DND-41 (cell line): ENCODE data around the gene EIF4E1B.

Experiments used
- ATAC-seq: fragments of 200-7000 bp; cut with Tn5 transposase; 3 replicates; pipeline ENCODE4 v1.9.1; 2021; ENCODE audit warnings: low read depth; ENCODE audit not compliant: insufficient read depth
- DNase-seq: peaks from one replicate; pipeline ENCODE4 v3.0.0-alpha.2; 2020
- H2AFZ ChIP-seq: 2 replicates; pipeline ENCODE4 v1.6.0; 2012; ENCODE audit warnings: low read depth, low read length
- H3K27ac ChIP-seq: 2 replicates; pipeline ENCODE4 v1.5.1; 2012; ENCODE audit warnings: low read length, inconsistent platforms
- H3K27me3 ChIP-seq: fragments of 200-600 bp; sonication (generic); 2 replicates; pipeline ENCODE4 v1.6.0; 2012; ENCODE audit warnings: low read length, mild to moderate bottlenecking, inconsistent platforms; ENCODE audit not compliant: insufficient read depth, poor library complexity
- H3K36me3 ChIP-seq: 2 replicates; pipeline ENCODE4 v1.5.1; 2012; ENCODE audit warnings: low read length, inconsistent platforms; ENCODE audit not compliant: insufficient read depth
- H3K4me1 ChIP-seq: 2 replicates; pipeline ENCODE4 v1.5.1; 2012; ENCODE audit warnings: mild to moderate bottlenecking, low read length; ENCODE audit not compliant: insufficient read depth
- H3K4me2 ChIP-seq: 2 replicates; pipeline ENCODE4 v1.6.0; 2012; ENCODE audit warnings: mild to moderate bottlenecking, moderate library complexity, low read length, inconsistent platforms; ENCODE audit not compliant: insufficient read depth
- H3K4me3 ChIP-seq, 2 experiments: fragments of 200-600 bp in 1 of 2; shearing (Covaris generic) in 1 of 2; 2 replicates each; pipeline ENCODE4 v1.5.1; 2012 to 2016; ENCODE audit warnings: inconsistent platforms in 2 of 2, low read length in 2 of 2, mild to moderate bottlenecking in 2 of 2, low read depth in 1 of 2, moderate library complexity in 1 of 2
- H3K79me2 ChIP-seq: 2 replicates; pipeline ENCODE4 v1.6.0; 2012; ENCODE audit warnings: low read length, inconsistent platforms; ENCODE audit not compliant: insufficient read depth
- H3K9ac ChIP-seq: 2 replicates; pipeline ENCODE4 v1.6.0; 2012; ENCODE audit warnings: low read depth, mild to moderate bottlenecking, inconsistent platforms, low read length, moderate library complexity
- H3K9me3 ChIP-seq: 2 replicates; pipeline ENCODE4 v1.5.1; 2012; ENCODE audit warnings: low read length, moderate library complexity, mild to moderate bottlenecking, inconsistent platforms; ENCODE audit not compliant: insufficient read depth, severe bottlenecking
- H4K20me1 ChIP-seq: 2 replicates; pipeline ENCODE4 v1.6.0; 2012; ENCODE audit warnings: low read length; ENCODE audit not compliant: insufficient read depth
- EZH2 ChIP-seq: IDR thresholded peaks from 3 replicates; pipeline ENCODE4 v1.6.1; 2012; ENCODE audit warnings: borderline replicate concordance, low read depth, mild to moderate bottlenecking, moderate library complexity, low read length, inconsistent platforms; ENCODE audit not compliant: severe bottlenecking
- TF ChIP-seq, protein P1 (sequence below): IDR thresholded peaks from 2 replicates; pipeline ENCODE4 v1.5.1; 2012; ENCODE audit warnings: borderline replicate concordance, low read length, moderate library complexity, mild to moderate bottlenecking; ENCODE audit not compliant: poor library complexity, severe bottlenecking; ENCODE audit errors: extremely low read depth

EIF4E1B gene

DNA sequence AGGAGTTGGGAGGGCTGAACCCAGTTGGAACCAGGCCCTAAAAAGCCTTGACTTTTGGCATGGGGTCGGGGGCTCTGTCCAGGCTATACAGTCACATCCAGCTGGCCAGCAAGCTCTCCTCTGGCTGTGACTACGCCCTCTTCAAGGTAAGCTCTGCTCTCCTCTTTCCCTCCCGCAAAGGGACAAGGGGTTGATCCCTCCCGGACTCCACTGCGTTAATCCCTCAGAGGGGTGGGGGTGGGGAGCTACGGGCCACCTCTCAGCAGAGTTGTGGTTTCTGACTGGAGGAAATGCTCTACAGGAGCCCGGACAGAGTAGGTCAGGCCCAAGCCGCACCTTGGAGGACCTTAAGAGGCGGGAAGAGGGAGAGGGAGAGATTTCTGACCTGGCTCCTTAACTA, 13.8 kb downstream of the EIF4E1B start:
- no peaks in the 10 kb centered on the region for H3K27me3 ChIP-seq
- H3K27ac ChIP-seq: no peak overlapping the region
- H4K20me1 ChIP-seq: peaks cover 3% of the 10 kb centered on the region; the same call in 1 of the 2 replicates
- H3K79me2 ChIP-seq: peaks cover 14% of the 10 kb centered on the region
- H3K36me3 ChIP-seq: no peaks in the 10 kb centered on the region
- H3K4me3 ChIP-seq: no peak overlapping the region
- H3K9ac ChIP-seq: no peak overlapping the region
- H3K9me3 ChIP-seq: no peaks in the 10 kb centered on the region
- ATAC-seq: no peak
- TF ChIP-seq, protein P1, sequence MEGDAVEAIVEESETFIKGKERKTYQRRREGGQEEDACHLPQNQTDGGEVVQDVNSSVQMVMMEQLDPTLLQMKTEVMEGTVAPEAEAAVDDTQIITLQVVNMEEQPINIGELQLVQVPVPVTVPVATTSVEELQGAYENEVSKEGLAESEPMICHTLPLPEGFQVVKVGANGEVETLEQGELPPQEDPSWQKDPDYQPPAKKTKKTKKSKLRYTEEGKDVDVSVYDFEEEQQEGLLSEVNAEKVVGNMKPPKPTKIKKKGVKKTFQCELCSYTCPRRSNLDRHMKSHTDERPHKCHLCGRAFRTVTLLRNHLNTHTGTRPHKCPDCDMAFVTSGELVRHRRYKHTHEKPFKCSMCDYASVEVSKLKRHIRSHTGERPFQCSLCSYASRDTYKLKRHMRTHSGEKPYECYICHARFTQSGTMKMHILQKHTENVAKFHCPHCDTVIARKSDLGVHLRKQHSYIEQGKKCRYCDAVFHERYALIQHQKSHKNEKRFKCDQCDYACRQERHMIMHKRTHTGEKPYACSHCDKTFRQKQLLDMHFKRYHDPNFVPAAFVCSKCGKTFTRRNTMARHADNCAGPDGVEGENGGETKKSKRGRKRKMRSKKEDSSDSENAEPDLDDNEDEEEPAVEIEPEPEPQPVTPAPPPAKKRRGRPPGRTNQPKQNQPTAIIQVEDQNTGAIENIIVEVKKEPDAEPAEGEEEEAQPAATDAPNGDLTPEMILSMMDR: no peak
- no peak for TF ChIP-seq EZH2
- H2AFZ ChIP-seq: no peak overlapping the region
- DNase-seq: no peak
- H3K4me1 ChIP-seq: peaks cover 30% of the 10 kb centered on the region
- no peak overlapping the region for H3K4me2 ChIP-seq

DNA sequence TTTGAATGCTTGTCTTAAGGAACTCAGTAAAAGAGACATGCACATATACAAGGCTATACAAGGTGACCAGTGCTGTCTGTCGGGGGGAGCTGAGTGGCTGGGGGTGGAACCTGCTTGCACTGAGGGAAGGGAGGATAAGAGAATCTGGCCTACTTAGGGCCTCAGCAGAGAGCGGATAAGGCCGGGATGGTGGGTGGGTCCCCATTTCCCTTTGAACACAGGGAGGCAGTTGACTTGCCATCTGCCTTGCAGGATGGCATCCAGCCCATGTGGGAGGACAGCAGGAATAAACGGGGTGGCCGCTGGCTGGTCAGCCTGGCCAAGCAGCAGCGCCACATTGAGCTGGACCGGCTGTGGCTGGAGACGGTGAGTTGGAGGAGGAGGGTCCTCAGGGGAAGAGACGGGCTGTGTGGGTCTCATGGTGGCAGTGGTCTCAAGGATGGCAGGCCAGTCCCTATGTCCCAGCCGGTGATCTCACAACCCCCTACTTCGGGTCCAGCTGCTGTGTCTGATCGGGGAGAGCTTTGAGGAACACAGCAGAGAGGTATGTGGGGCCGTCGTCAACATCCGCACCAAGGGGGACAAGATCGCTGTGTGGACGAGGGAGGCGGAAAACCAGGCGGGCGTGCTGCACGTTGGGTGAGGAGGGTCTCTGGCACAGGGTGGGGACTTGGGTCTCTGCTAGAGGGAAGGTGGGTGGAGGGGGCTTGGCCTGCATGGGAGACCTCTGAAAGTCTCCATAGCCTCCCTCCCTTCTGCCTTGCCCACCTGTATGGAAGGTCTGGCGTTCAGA, 14.6 kb downstream of the EIF4E1B start:
- H2AFZ ChIP-seq: no peak overlapping the region
- no peak for ATAC-seq
- peaks cover 33% of the 10 kb centered on the region for H3K4me1 ChIP-seq
- peaks cover 20% of the 10 kb centered on the region for H3K79me2 ChIP-seq
- H3K4me3 ChIP-seq: no peak overlapping the region
- DNase-seq: no peak
- no peak overlapping the region for H3K4me2 ChIP-seq
- no peak for TF ChIP-seq EZH2
- TF ChIP-seq, protein P1: no peak
- no peaks in the 10 kb centered on the region for H3K9me3 ChIP-seq
- no peak overlapping the region for H3K27ac ChIP-seq
- H3K36me3 ChIP-seq: no peaks in the 10 kb centered on the region
- no peaks in the 10 kb centered on the region for H3K27me3 ChIP-seq
- no peak overlapping the region for H3K9ac ChIP-seq
- peaks cover 7% of the 10 kb centered on the region; the same call in 1 of the 2 replicates for H4K20me1 ChIP-seq

DNA sequence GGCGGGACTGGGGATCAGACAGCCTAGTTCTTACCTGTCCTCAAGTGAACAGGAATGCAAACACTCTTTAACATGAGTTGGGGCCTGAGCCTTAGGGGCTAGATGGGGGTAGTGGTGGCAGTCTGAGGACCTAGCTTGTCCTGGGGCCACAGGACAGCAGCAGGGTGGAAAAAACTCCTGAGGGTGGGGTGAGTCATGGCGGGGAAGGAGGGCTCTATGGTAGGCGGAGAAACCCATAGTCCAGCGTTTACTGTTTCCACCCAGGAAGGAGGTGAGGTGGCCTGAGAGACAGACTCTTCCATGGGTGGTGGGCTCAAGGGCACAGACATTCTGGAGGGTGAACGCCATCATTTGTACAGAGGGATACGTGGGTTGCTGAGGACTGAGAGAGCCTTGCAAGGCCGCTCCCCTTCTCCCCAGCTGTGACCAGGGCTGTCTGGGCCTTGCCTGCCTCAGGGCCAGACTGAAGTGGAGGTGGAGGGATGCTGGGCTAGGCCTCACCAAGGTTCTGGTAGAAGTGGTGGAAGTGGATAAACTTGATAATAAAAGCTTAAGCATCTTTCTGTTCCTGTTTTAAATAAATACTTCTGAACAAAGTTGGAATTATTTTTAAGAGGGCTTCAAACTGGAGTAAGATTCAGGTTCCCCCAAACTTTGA, 15.7 kb downstream of the EIF4E1B start:
- Histone ChIP-seq H3K36me3 (no peaks in the 10 kb centered on the region), H3K4me3 (peak overlapping the region in 1 of 2 experiments; percentile 83; a peak in 3 of 4 replicates), H3K79me2 (peaks cover 27% of the 10 kb centered on the region), H3K9me3 (no peaks in the 10 kb centered on the region), H3K4me2 (peak overlapping the region; percentile 99), H3K27ac (peak overlapping the region; percentile 90), H3K27me3 (no peaks in the 10 kb centered on the region), H3K4me1 (peaks cover 40% of the 10 kb centered on the region), H4K20me1 (peaks cover 17% of the 10 kb centered on the region; the same call in 1 of the 2 replicates), H2AFZ (peak overlapping the region; percentile 98), H3K9ac (peak overlapping the region; percentile 93)
- TF ChIP-seq, protein P1: no peak
- no peak for TF ChIP-seq EZH2
- no peak for ATAC-seq
- DNase-seq: no peak
